Esophagus squamous epithelium (tissue), 5 donors: ENCODE results near the gene BCAR1. TPM values are rescaled to one million over a fixed set of nuclear protein-coding genes. Genes with fewer than 3 reads are reported as not detected.
"Not testable (repeated sequence)": the region's sequence is repeated elsewhere in the genome, so short reads cannot be mapped to it uniquely, and the experiment has no call there.

ENCODE experiments used
- DNase-seq: peaks from one replicate; lab custom pipeline; 2025; lab: John Stamatoyannopoulos, UW
- H3K27ac ChIP-seq, 4 donors: fragments of 200-600 bp; sonication (generic); one replicate each; pipeline ENCODE4 v1.5.1; 2016 to 2019; ENCODE audit warnings: mild to moderate bottlenecking in 1 of 4
- H3K27me3 ChIP-seq, 4 donors: fragments of 200-600 bp; sonication (generic); 1 replicate in 3 of 4; 2 replicates in 1 of 4; pipeline versions ENCODE4 v1.5.1 to v1.6.0; 2017 to 2021; ENCODE audit warnings: antibody characterized with exemption in 1 of 4
- H3K36me3 ChIP-seq, 3 donors: fragments of 200-600 bp; sonication (generic); one replicate each; pipeline ENCODE4 v1.5.1; 2016 to 2019
- H3K4me1 ChIP-seq, 3 donors: fragments of 200-600 bp; sonication (generic); one replicate each; pipeline ENCODE4 v1.5.1; 2017 to 2019
- H3K4me3 ChIP-seq, 4 donors: fragments of 200-600 bp; sonication (generic); 1 replicate in 3 of 4; 2 replicates in 1 of 4; pipeline ENCODE4 v1.5.1; 2016 to 2019; ENCODE audit warnings: mild to moderate bottlenecking in 2 of 4, moderate library complexity in 1 of 4
- H3K9me3 ChIP-seq, 3 donors: fragments of 200-600 bp; sonication (generic); one replicate each; pipeline ENCODE4 v1.5.1; 2016 to 2019
- POLR2A ChIP-seq, 4 donors: fragments of 450-650 bp; IDR thresholded peaks; one replicate each; pipeline ENCODE4 v1.6.1; 2017; ENCODE audit warnings: antibody characterized with exemption in 4 of 4, mild to moderate bottlenecking in 4 of 4, moderate library complexity in 3 of 4
- WGBS, 2 donors: methylation state at CpG; one replicate each; pipeline ENCODE4 v1.1.5; 2018; 5-methylcytosine and 5-hydroxymethylcytosine counted together
- intact Hi-C: fragments of 100-400 bp; cut with DNase I; formaldehyde crosslinking; loops from one replicate; pipeline ENCODE4 v1.15.0; 2022
- total RNA-seq, 4 donors: library from RNA; depleted of rRNA; stranded (reverse); fragments of >200 nt; gene quantifications; one replicate each; pipeline ENCODE4 v1.1.0, GENCODE V29; 2016
- TF ChIP-seq, protein P1 (sequence below), 6 experiments: fragments of 450-650 bp in 4 of 6; fragments of 200-600 bp in 2 of 6; sonication (generic) in 2 of 6; IDR thresholded peaks; one replicate each; pipeline ENCODE4 v1.5.1; 2016 to 2019; ENCODE audit warnings: antibody characterized with exemption in 6 of 6, mild to moderate bottlenecking in 4 of 6, moderate library complexity in 4 of 6
- donor health status: DM: yes; HTN: yes; CAD: no.

The BCAR1 gene
- total RNA-seq, 4 donors from 2014 or later: 26.8 to 51.9 (median 32.1) TPM

DNA sequence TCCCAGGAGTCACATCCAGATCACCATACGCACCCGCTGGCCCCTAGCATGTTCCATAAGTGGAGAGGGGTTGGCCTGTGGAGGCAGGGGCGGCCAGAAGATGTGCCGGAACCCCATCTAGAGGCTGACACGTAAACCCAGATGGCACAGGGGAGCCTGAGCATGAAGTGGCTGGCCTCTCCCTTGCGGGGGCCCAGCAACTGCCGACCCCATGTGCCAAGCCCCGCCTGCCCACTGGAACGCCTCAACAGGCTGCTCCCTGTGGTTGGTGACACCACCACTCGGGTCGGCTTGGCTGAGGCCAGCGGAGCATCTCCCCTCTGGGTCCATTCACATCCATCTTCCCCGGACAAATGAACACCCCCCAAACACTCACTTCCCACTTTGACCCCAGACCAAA lies 9.5 kb downstream of the BCAR1 start:
- H3K4me3 ChIP-seq: no peak overlapping the region
- 100% methylated on average over 1 of the region's 13 CpGs; no CpG with 5 or more reads in 1 of the 2 donors for WGBS, 2 donors
- TF ChIP-seq, protein P1, sequence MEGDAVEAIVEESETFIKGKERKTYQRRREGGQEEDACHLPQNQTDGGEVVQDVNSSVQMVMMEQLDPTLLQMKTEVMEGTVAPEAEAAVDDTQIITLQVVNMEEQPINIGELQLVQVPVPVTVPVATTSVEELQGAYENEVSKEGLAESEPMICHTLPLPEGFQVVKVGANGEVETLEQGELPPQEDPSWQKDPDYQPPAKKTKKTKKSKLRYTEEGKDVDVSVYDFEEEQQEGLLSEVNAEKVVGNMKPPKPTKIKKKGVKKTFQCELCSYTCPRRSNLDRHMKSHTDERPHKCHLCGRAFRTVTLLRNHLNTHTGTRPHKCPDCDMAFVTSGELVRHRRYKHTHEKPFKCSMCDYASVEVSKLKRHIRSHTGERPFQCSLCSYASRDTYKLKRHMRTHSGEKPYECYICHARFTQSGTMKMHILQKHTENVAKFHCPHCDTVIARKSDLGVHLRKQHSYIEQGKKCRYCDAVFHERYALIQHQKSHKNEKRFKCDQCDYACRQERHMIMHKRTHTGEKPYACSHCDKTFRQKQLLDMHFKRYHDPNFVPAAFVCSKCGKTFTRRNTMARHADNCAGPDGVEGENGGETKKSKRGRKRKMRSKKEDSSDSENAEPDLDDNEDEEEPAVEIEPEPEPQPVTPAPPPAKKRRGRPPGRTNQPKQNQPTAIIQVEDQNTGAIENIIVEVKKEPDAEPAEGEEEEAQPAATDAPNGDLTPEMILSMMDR (IDR thresholded peaks at IDR 0.05): no peak
- TF ChIP-seq POLR2A (IDR thresholded peaks at IDR 0.05): no peak
- intact Hi-C loops: no loop called here
- H3K36me3 ChIP-seq: peaks cover 7 to 50% (median 19%) of the 10 kb centered on the region in 3 donors
- no peaks in the 10 kb centered on the region for H3K27me3 ChIP-seq
- H3K9me3 ChIP-seq: no peaks in the 10 kb centered on the region
- DNase-seq: no peak
- H3K4me1 ChIP-seq: peaks cover 27 to 69% (median 58%) of the 10 kb centered on the region in 3 donors
- no peak overlapping the region for H3K27ac ChIP-seq

DNA sequence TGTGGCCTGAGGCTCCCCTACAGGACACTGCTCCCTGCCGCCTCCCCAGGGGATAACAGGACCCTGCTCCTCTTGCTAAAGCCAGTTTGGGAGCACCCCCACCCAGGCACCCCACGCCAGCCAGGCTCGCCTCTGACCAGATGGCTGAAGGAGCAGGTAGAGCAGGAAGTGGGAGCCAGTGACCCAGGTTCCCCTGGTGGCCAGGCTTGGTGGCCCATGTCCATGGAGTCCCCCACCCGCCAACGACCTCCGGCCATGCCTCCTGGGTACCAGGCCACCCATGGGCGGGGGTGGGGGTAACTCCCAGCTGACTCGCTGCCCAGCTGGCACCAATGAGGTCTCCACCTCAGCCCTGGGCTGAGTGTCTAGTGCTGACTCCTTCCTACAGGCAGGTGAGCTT lies 10.0 kb downstream of the BCAR1 start:
- Histone ChIP-seq H3K27ac (no peak overlapping the region), H3K9me3 (no peaks in the 10 kb centered on the region), H3K4me1 (peaks cover 27 to 63% (median 53%) of the 10 kb centered on the region in 3 donors), H3K4me3 (no peak overlapping the region), H3K27me3 (no peaks in the 10 kb centered on the region), H3K36me3 (peaks cover 7 to 55% (median 19%) of the 10 kb centered on the region in 3 donors)
- DNase-seq: no peak
- intact Hi-C loops: no loop called here
- no peak for TF ChIP-seq POLR2A (IDR thresholded peaks at IDR 0.05)
- TF ChIP-seq, protein P1 (IDR thresholded peaks at IDR 0.05): no peak
- WGBS, 2 donors: 100% methylated on average over 1 of the region's 8 CpGs; no CpG with 5 or more reads in 1 of the 2 donors

DNA sequence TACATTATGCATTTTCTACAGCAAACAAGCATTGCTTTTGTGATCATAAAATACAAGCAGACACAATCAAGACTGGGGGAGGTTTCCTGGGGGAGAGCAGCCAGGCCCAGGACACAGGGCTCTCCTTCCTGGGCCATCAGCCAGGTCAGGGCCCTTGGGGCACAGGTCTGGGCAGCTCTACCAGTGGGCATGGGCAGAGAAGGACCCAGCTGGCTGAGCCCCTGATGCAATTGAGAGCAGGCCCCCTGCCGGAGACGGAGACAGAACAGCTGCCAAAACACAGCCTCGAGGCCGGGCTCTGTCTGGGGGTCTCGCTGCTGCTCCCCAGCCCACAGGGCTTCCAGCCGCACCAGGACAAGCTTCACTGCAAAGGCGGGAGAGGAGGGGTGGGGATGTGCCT lies 10.8 kb downstream of the BCAR1 start:
- WGBS, 2 donors: 100% methylated on average over 1 of the region's 7 CpGs; no CpG with 5 or more reads in 1 of the 2 donors
- H3K27me3 ChIP-seq, H3K4me3 ChIP-seq, H3K9me3 ChIP-seq, intact Hi-C loops, DNase-seq: not testable (repeated sequence)
- Histone ChIP-seq H3K4me1 (peaks cover 27 to 56% (median 45%) of the 10 kb centered on the region in 3 donors), H3K36me3 (peaks cover 7 to 63% (median 23%) of the 10 kb centered on the region in 3 donors), H3K27ac (peak overlapping the region in 1 of 4 donors; percentile 21)

DNA sequence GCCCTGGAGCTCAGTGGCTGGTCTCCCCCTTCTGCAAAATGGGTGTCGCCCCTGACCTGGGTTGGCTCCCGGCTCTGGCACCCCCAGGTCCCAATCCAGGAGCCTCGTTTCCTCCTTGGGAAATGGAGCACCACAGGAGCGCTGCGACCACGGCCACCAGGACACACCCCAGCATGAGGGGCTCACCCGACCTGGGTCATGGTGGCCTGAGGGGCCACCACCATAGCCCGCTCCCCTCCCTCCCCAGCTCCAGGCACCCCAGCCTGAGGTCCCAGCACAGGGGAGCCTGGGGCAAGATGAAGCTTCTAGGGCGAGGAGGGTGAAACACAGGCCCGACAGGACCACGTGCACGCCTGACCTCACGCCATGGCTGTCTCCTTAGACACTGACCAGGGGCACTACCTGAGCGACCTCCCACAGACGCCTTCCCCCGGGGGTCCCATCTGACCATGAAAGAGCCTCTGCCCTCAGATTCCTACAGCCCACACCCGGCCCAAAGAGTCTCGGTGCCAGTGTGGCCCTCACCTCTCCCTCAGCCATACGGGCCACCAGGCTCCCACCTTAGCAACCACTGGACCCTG lies 11.8 kb downstream of the BCAR1 start:
- 80 to 93% methylated on average over 2 to 8 of the region's 19 CpGs for WGBS, 2 donors
- peaks cover 7 to 73% (median 33%) of the 10 kb centered on the region in 3 donors for H3K36me3 ChIP-seq
- DNase-seq: no peak

DNA sequence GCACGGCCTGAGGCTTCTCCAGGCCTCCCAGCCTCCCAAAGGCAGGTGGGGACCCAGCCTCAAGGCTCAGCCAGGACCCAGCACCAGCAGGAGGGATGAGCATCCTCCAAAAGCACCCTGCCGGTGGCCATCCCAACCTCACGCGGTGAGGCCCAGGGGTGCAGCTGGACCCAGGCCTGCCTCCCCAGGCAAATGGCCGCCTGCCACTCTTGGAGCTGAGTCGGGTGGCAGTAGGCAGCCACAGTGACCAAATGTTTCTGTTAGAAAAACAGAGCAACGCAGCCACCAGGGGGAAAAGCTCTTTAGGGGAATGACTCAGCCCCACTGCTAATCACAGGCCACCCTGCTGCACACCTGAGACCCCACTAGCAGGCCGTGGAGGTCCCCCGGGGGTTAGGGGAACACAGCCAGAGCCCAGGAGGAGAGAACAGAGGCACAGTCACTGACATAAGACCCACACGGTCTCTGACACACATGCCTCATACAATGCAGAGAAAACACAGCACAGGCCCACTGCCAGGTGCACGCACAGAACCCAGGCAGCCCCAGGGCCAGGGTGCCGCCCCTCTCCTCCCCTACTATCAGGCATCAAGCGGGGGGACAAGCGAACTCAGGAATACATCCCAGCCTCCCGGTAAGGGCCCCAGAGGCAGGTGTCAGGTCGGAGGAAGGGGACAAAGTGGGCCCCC lies 12.4 kb downstream of the BCAR1 start:
- intact Hi-C loops: no loop called here
- peak overlapping the region in 1 of 4 donors; percentile 33 for H3K4me3 ChIP-seq

More for the DNA sequence above, 11.8 kb downstream of the BCAR1 start:
- intact Hi-C loops: no loop called here
- Histone ChIP-seq H3K27ac (peak overlapping the region; percentile 55 to 86 (median 66)), H3K4me3 (no peak overlapping the region), H3K9me3 (no peaks in the 10 kb centered on the region), H3K27me3 (no peaks in the 10 kb centered on the region), H3K4me1 (peaks cover 17 to 48% (median 35%) of the 10 kb centered on the region in 3 donors)
- TF ChIP-seq, protein P1 (IDR thresholded peaks at IDR 0.05): no peak
- TF ChIP-seq POLR2A (IDR thresholded peaks at IDR 0.05): no peak

More for the DNA sequence above, 12.4 kb downstream of the BCAR1 start:
- Histone ChIP-seq H3K9me3 (no peaks in the 10 kb centered on the region), H3K36me3 (peaks cover 7 to 79% (median 34%) of the 10 kb centered on the region in 3 donors), H3K4me1 (peaks cover 16 to 48% (median 32%) of the 10 kb centered on the region in 3 donors), H3K27me3 (no peaks in the 10 kb centered on the region), H3K27ac (peak overlapping the region; percentile 55 to 86 (median 66))
- WGBS, 2 donors: 30 to 40% methylated on average over 1 to 8 of the region's 16 CpGs
- no peak for DNase-seq
- no peak for TF ChIP-seq POLR2A (IDR thresholded peaks at IDR 0.05)
- TF ChIP-seq, protein P1 (IDR thresholded peaks at IDR 0.05): peak in 1 of 6 experiments; percentile 13
